Measurements from ENCODE around the gene EVX1.

DNA sequence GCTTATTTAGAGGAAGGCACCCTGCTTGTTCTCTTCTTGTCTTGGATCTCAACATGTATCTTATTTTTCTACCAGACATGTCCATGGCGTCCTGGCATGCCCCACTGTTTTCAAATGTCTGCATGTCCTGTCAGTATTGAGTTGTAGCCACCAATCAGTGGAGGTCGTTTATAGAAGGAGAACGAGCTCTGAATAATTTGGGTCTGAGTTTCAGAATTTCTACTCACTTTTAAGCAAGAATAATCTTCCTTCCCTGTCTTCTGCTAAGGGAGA is 39.8 kb upstream of the EVX1 start:
- TF ChIP-seq, protein P1, sequence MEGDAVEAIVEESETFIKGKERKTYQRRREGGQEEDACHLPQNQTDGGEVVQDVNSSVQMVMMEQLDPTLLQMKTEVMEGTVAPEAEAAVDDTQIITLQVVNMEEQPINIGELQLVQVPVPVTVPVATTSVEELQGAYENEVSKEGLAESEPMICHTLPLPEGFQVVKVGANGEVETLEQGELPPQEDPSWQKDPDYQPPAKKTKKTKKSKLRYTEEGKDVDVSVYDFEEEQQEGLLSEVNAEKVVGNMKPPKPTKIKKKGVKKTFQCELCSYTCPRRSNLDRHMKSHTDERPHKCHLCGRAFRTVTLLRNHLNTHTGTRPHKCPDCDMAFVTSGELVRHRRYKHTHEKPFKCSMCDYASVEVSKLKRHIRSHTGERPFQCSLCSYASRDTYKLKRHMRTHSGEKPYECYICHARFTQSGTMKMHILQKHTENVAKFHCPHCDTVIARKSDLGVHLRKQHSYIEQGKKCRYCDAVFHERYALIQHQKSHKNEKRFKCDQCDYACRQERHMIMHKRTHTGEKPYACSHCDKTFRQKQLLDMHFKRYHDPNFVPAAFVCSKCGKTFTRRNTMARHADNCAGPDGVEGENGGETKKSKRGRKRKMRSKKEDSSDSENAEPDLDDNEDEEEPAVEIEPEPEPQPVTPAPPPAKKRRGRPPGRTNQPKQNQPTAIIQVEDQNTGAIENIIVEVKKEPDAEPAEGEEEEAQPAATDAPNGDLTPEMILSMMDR (optimal IDR thresholded peaks at IDR 0.05 in 1 of 3, IDR thresholded peaks at IDR 0.05 in 1 of 3, conservative IDR thresholded peaks at IDR 0.05 in 1 of 3; ENCODE audit: extremely low read depth in 1 of 3, insufficient read depth in 2 of 3, low read length in 3 of 3): no peak
- no peak for TF ChIP-seq EZH2 (IDR thresholded peaks at IDR 0.05; ENCODE audit: low read length)

Data from keratinocyte (primary cell).